ENCODE data around the gene STRN3. TPM values are rescaled to one million over a fixed set of nuclear protein-coding genes. Genes with fewer than 3 reads are reported as not detected.
"Not testable (repeated sequence)": the region's sequence is repeated elsewhere in the genome, so short reads cannot be mapped to it uniquely, and the experiment has no call there.

Gene STRN3
- total and polyA plus RNA-seq, 9 donors, result 11.5 to 43.0 (median 32.4) TPM

DNA sequence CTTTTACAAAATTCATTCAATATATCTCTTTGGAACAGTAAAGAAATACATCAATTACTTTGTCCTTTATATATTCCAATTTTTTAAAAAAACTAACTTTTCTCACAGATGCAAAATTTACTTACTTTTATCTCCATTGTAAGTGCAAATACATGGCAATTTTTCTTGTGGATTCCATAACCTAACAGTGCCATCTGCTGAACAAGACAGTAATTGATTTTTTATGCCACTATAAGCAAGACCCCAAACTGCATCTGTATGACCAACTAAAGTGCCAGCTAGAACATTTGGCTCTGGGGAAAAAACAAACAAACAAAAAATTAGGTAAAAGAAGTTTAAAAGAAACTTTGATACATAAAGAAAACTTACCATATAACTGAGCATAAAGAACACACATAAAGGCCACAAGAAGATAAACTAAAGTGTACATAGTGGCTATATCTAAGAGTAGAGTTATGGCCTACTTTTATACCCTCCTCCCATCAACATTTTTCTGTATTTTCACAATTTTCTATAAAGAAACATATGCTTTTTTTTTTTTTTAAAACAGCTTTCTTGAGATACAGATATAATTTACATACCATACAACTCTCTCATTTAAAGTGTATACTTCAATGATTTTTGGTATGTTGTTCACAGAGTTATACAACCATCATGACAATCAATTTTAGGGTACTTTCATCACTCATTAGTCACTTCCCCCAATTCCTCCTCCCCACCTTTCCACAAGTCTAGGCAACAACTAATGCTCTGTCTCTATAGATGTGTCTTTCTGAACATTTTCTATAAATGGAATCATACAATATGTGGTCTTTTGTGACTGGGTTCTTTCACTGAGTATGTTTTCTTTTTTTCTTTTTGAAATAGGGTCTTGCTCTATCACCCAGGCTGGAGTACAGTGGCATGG, 119.2 kb downstream of the STRN3 start:
- H3K9me3 ChIP-seq, result no peaks in the 10 kb centered on the region
- peaks cover 1% of the 10 kb centered on the region for H3K4me1 ChIP-seq (ENCODE audit: insufficient read depth)
- H3K4me3 ChIP-seq, result no peak overlapping the region
- H3K27me3 ChIP-seq, result no peaks in the 10 kb centered on the region
- H3K27ac ChIP-seq, result no peak overlapping the region
- intact Hi-C loops (cut with DNase I), result no loop called here
- TF ChIP-seq EP300 (IDR thresholded peaks at IDR 0.05) (no peak), POLR2A (IDR thresholded peaks at IDR 0.05) (no peak)
- TF ChIP-seq, protein P1, sequence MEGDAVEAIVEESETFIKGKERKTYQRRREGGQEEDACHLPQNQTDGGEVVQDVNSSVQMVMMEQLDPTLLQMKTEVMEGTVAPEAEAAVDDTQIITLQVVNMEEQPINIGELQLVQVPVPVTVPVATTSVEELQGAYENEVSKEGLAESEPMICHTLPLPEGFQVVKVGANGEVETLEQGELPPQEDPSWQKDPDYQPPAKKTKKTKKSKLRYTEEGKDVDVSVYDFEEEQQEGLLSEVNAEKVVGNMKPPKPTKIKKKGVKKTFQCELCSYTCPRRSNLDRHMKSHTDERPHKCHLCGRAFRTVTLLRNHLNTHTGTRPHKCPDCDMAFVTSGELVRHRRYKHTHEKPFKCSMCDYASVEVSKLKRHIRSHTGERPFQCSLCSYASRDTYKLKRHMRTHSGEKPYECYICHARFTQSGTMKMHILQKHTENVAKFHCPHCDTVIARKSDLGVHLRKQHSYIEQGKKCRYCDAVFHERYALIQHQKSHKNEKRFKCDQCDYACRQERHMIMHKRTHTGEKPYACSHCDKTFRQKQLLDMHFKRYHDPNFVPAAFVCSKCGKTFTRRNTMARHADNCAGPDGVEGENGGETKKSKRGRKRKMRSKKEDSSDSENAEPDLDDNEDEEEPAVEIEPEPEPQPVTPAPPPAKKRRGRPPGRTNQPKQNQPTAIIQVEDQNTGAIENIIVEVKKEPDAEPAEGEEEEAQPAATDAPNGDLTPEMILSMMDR (IDR thresholded peaks at IDR 0.05), result no peak
- no peak for DNase-seq
- H3K36me3 ChIP-seq, result no peaks in the 10 kb centered on the region

DNA sequence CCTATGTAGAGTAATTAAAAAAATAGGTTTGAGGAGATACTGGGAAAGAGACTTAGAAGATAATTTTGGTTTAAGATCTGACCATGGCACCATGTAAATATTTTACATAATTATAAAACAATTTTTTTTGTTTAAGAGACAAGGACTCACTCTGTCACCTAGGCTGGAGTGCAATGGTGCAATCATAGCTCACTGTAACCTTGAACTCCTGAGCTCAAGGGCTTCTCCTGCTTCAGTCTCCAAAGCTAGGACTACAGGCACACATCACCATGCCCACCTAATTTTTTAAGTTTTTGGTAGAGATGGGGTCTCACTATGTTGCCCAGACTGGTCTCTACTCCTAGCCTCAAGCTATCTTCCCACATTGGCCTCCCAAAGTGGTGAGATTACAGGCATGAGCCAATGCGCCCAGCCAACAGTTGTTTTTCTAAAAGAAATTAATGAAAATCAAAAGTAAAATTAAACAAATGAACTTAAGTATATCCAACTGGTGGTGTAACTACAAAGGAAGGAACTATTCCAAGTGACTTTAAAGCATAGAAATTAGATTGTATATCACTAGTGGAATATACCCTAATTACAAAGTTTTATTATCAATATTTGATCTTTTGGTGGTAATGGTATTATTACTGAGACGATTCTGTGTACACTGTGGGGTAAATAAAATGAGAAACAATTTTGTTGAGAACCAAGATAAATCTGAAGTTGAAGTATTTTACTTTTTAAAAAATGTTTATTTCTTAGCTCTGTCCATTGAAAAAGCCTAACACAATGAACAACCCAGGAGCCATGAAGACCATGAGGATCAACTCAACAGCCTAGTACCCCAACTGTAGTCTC, 122.7 kb downstream of the STRN3 start:
- Histone ChIP-seq H3K4me1 (ENCODE audit: insufficient read depth) (peaks cover 1% of the 10 kb centered on the region), H3K27me3 (no peaks in the 10 kb centered on the region), H3K36me3 (no peaks in the 10 kb centered on the region), H3K4me3 (no peak overlapping the region), H3K27ac (no peak overlapping the region), H3K9me3 (no peaks in the 10 kb centered on the region)
- intact Hi-C loops (cut with DNase I), result no loop called here
- no peak for TF ChIP-seq EP300 (IDR thresholded peaks at IDR 0.05)
- TF ChIP-seq, protein P1 (IDR thresholded peaks at IDR 0.05), result no peak
- no peak for TF ChIP-seq POLR2A (IDR thresholded peaks at IDR 0.05)
- DNase-seq, result no peak
- WGBS, 3 donors, result 91 to 95% (median 95%) methylated on average over 2 of the region's 2 CpGs

DNA sequence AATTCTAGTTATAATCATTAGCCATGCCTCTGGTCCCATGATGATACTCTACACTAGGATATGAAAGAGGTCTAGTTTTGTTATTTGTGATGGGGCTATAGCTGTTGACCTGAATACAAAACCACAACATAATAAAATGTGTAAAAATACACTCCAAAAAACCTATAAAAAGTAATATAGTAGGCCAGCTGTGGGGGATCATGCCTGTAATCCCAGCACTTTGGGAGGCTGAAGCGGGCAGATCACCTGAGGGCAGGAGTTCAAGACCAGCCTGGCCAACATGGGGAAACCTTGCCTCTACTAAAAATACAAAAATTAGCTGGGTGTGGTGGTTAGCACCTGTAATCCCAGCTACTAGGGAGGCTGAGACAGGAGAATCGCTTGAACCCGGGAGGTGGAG, 129.1 kb downstream of the STRN3 start:
- H3K4me1 ChIP-seq (ENCODE audit: insufficient read depth); H3K36me3 ChIP-seq; H3K27ac ChIP-seq; intact Hi-C loops (cut with DNase I); DNase-seq; H3K4me3 ChIP-seq; H3K27me3 ChIP-seq; H3K9me3 ChIP-seq: not testable (repeated sequence)
- 74 to 99% (median 94%) methylated on average over 3 of the region's 3 CpGs for WGBS, 3 donors

DNA sequence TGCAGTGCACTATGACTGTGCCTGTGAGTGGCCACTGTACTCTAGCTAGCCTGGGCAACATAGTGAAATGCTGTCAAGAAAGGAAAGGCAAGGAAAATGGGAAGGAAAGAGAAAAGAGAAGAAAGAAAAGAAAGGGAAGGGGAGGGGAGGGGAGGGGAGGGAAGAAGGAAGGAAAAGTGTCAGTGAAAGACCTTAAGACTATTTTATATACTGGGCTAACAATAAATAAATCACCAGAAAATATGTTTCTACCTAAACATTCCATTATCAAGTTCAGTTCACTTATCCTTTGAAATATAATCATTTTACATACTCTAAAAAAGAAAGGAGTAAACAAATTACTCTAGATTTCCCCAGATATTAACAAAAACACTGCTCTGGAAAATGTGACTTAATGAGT, 129.7 kb downstream of the STRN3 start:
- intact Hi-C loops (cut with DNase I), result no loop called here
- no peaks in the 10 kb centered on the region for H3K9me3 ChIP-seq
- no peak overlapping the region for H3K4me3 ChIP-seq
- no peaks in the 10 kb centered on the region for H3K27me3 ChIP-seq
- H3K36me3 ChIP-seq, result no peaks in the 10 kb centered on the region
- DNase-seq, result no peak
- no peaks in the 10 kb centered on the region for H3K4me1 ChIP-seq (ENCODE audit: insufficient read depth)
- no peak overlapping the region for H3K27ac ChIP-seq
- TF ChIP-seq, protein P1 (IDR thresholded peaks at IDR 0.05), result no peak
- TF ChIP-seq EP300 (IDR thresholded peaks at IDR 0.05) (no peak), POLR2A (IDR thresholded peaks at IDR 0.05) (no peak)
